ELF-1 (cell line): ENCODE results near the gene TSHZ3.

ENCODE experiments used
- DNase-seq: peaks from one replicate; pipeline ENCODE4 v3.0.0-alpha.2; 2016; ENCODE audit warnings: low read depth, low spot score

TSHZ3 gene

GRCh38 chr19:31337008-31337914 lies 12.0 kb downstream of the TSHZ3 start:
- no peak for DNase-seq

DNA sequence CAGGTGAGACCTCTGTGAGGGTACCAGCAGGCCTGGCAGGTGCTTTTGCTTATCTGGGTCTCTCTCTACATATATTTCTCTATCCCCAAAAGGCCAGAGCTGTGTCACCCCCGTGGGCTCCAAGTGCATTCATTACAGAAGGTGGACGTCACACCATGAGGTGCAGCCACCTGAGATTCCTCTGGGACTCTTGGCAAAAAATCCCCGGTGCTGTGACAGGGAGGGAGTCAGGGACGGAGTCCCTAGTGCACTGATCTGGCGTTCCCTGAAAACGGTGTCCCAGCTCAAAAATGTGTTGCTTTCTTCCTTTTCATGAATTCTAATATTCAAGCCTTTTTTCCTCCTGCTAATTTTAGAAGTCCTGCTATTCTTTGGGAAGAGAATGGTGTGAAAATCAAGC lies 13.5 kb downstream of the TSHZ3 start:
- no peak for DNase-seq

DNA sequence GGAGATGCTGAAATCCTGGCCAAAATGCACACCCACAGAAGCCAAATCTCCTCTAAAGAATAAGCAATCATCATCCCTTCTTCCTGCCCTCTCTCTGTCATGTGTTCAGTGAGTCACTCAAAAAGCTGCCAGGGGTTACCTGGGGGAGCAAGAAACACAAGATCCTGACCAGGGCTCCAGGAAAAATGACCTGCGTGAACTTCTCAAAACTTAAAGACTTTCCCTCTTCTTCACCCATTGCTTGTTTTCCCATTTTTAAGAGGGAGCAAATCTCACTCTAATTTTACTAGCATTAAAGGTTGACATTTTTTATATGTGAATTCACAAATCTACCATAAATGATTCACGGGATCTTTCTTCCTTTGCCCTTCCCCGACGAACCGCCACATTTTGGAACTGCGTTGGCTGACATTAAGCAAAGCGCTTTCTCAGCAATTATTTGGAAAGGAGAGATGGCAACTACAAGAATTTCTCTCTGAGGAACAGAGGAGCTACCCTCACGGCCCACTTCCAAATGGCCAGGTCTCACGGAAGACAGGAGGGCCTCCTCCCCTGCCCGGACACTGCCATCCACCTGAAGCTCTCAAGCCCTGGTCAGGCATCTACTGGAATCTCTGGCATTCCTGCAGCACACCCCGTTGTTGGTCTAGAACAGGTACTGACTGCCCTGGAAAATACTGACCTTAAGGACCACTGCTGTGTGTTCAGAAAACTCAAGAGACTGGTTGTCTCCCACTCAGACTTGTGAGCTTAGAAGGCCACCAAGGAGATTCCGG lies 14.2 kb downstream of the TSHZ3 start:
- no peak for DNase-seq

DNA sequence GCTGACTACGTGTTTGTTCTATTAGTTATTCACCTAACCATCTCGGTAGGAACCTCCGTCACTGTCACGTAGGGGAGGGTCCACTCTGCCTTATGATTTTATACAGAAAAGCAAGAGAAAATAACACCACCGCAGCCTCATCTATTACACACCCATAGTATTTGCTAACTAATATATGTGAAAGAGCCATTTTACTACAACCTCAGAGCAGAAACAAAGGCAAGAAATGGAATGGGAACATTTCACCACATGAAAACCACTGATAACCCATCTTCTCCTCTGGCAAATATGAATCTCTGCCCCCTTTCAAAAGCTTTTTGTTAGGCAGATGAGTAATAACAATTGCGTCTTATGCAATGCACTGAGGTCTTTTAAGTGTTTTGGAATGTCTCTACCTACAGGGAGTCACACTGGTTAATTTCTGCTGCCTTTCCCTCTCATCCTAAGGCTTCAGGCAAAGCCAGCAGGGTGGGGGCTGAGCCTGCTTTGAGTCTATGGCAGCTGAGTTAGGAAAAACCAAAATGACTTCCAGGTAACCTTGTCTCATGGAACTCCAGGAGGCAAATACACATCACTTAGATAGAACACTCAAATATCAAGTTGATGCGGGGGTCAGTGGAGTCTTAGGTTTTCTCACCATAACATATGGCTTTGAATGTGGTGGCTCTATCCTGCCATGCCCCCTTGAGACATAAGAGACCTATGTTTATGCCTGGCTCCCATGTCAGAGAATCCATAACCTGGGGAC lies 15.0 kb downstream of the TSHZ3 start:
- DNase-seq: no peak

DNA sequence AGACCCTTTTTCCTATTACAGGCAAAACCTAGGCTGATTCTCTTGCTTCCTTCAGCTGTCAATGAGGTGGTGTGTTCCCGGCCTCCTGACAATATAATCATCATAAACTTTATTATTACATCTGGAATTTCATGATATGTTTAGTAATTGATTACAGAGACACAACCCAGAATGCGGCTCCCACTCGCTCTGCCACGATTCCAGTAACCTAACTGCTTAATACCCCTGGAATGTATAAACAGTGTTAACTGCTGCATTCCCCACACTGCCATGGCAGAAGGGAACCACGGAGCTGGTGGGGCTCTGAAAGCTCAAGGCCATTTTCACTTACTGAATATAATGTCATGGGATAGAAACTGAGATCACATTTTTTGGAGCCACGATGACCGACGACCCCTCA lies 17.1 kb downstream of the TSHZ3 start:
- DNase-seq: no peak

GRCh38 chr19:31331536-31331935 lies 17.7 kb downstream of the TSHZ3 start:
- DNase-seq: no peak

- no peak for DNase-seq
Observed at GRCh38 chr19:31330761-31331160, 18.5 kb downstream of the TSHZ3 start.

DNA sequence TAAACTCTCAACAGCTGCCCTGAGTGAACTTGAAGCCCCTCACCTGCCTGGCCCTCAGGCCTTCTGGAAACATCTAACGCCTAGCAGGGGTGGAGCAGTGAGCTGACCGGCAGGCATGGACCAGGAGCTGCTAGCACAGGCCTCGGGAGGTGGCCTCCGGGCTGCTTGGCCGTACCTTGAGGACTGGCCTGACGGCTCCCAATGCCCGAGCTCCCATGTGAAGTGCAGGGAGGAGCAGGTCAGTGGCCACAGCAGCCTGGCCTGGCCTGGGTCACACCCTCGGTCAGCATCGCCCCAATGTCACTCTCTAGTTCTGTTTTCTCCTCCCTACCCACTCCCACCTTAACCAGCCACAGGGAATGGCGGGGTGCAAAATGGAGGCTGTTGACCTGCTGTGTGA lies 19.0 kb downstream of the TSHZ3 start:
- DNase-seq: no peak

- no peak for DNase-seq
Observed at GRCh38 chr19:31329819-31330218, 19.4 kb downstream of the TSHZ3 start.

DNA sequence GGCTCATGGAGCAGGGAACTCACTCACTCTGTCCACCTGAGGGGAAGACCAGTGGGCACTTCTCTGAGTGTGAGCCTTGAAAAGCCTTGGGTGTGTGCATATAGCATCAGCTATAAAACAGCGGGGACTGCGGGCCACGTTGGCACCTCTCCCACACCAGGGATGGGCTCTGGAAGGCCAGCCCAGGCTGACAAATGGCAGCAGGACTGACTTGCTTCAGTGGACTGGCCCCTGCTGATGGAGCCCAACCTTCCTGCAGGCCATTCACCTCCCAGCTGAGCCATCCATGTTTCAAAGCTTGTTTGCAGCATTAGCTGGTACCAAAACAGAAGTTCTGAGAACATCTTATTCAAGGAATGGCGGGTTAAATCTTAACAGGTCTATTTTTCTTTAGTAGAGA lies 21.0 kb downstream of the TSHZ3 start:
- DNase-seq: no peak

DNA sequence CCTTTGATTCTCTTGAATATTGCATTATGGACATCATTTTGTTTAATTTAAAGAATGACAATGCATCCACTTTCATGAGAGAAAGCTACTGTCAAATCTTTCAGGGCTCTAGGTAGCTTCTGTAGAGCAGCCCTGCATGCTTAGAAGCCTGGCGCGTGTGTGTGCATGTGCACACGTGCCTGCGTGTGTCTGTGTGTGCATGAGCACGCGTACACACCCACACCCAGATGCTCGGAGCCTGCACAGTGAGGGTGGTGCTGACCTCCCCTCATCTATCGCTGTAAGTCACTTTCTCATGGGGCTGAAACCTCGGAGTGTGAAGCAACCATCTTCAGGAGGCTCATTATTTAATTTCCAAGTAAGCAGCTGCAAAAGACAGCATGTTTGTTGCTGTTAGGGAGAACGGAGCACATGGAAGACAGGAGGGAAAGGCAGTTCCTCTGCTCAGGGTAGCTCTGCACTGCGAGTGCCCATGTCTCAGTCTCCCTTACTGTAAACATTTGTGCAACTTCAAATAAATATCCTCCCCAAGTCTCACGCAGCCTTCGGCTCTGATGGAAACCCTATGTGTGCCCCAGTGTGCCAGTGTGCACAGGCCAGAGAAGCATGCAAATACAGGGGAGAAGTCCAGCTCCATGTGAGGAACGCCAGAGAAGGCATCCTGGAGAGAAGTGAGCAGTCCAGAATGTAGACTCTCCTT lies 22.8 kb downstream of the TSHZ3 start:
- DNase-seq: no peak

- no peak for DNase-seq
Observed at GRCh38 chr19:31325342-31325741, 23.9 kb downstream of the TSHZ3 start.

DNA sequence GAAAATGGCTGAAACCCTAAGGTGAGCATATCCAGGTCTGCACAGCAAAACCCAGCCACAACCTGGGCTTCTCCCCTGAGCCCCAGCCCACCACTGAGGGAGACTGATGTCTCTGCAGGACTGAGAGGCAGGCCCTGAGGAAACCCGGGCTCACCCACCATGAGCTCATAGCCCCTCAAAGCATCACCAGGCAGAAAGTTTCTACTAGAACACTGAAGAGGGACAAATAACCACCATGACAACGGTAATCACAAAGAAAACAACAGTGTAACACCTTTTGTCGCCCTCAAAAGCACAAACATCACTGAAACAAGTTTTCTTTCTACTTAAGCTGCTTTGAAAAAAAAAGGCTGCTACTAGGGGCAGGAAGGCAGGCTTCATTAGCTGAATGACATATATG lies 29.8 kb downstream of the TSHZ3 start:
- DNase-seq: no peak

DNA sequence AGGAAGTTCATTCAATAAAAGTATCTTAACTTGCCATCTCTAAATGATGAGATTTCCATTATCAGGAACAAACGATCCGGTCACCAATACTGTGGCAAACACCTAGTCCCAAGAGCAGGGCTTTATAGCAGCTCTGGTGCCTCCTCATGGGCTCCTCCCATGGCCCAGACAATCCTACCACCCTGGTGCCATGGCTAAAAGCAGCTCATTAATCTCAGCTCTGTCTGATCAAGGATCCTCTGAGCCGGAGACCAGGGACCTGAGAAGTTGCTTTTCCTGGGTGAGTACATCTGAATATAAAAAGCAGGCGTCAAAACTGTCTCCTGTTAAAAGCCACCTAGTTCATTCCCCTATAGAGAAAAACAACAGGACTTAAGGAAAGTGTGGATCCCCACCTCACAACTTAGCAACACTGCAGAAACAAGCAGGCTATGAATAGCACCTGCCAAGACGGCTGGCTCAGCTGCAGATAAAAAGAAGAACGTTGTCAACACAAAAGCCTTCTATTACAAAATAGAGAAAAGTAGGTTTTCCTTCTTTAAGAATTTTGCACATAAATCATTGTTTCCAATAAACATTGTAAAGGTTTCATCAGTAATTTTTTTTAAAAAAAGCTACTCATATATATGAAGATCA lies 30.3 kb downstream of the TSHZ3 start:
- no peak for DNase-seq

DNA sequence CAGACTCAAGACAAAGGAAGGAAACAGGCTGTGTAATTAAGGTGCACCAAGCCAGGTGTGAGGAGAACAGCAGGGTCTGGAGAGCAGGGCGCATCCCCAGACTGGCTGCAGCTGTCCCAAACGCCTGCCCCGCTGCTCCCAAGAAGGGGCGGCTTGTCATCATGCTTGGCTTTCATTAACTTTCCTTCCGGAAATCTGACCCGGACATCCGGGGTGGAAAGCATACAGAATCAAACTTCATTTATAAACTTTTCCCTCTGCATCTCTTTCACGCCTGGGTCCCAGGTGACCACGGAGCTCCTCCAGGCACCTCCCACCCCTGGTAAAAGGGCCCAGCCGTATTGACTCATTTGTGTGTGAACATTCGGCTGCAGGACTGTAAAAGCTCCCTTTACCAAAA lies 31.7 kb downstream of the TSHZ3 start:
- no peak for DNase-seq

GRCh38 chr19:31317093-31317492 lies 32.1 kb downstream of the TSHZ3 start:
- no peak for DNase-seq

DNA sequence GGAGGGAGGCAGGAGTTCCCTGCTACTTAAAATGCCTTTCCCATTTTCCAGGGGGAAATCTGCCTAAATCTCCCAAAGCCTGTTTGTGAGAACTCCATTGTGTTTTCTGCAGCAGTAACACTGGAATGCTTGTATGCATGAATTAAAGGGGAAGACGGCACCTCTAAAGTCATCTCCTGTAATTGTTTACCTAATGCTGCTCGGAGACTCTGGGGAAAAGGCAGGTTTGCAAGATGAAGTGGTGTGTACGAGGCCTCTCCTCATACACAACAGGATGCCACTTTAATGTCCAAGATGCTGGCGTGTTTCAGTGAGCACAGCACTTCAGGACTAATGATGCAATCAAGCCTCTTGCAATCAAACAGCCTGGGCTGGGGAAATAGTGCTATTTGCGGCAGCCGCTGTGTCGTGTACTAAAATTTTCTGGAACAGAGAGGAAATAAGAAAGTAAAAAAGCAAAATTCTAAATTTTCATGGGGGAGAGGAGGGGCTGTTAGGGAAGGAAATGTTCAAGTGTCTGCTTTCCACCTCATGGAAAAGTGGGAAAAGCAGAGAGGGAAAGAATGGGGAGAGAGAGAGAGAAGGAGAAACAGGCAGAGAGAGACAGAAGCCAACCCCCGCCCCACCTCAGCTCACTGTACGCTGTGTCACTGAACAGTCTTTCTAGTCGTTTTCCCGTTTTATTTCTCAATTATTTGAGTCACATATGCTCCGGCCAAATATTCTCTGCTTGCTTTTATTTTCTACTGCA lies 32.9 kb downstream of the TSHZ3 start:
- DNase-seq: no peak

GRCh38 chr19:31315652-31316051 lies 33.6 kb downstream of the TSHZ3 start:
- no peak for DNase-seq

- DNase-seq: no peak
Observed at GRCh38 chr19:31314849-31315629, 34.2 kb downstream of the TSHZ3 start.

DNA sequence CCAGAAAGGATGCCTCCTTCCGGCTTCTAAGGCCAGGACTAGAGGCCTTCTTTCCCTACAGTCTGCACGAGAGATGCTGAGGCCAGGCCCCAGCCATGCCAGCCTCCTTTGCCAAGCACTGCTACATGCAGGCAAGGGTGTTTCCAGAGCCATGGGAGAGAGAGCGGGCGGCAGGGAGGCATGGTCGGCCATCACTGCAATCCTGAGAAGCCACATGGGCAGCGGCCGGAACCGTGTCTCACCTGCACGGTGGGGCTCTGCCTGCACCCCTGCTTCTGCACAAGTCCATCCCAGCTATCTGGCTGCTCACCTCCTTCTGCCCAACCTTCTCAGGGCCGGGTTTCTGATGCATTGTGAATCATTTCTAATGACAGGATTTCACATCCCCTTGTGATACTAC lies 35.1 kb downstream of the TSHZ3 start:
- no peak for DNase-seq
